CD14-positive monocyte (primary cell): Measurements from ENCODE around the gene MGME1. TPM values are rescaled to one million over a fixed set of nuclear protein-coding genes. Genes with fewer than 3 reads are reported as not detected.

ENCODE experiments used
- DNase-seq, 3 donors: peaks; one replicate each; pipeline ENCODE4 v3.0.0-alpha.2; 2011 to 2022
- H2AFZ ChIP-seq: 2 replicates; pipeline ENCODE4 v1.6.0; 2012; ENCODE audit warnings: mild to moderate bottlenecking, low read depth, low read length, inconsistent platforms; ENCODE audit not compliant: insufficient read depth, poor library complexity, severe bottlenecking
- H3K27ac ChIP-seq, 2 donors: 1 replicate in 1 of 2; 2 replicates in 1 of 2; pipeline ENCODE4 v1.5.1; 2012 to 2013; ENCODE audit warnings: low read length in 2 of 2, control low read depth in 1 of 2, inconsistent platforms in 1 of 2, low read depth in 1 of 2, mild to moderate bottlenecking in 1 of 2
- H3K27me3 ChIP-seq, 2 donors: one replicate each; pipeline versions ENCODE4 v1.6.0 to v1.6.1; 2011 to 2013; ENCODE audit warnings: low read length in 2 of 2; ENCODE audit not compliant: control insufficient read depth in 2 of 2, insufficient read depth in 2 of 2
- H3K36me3 ChIP-seq, 2 donors: replicated peaks in 1 of 2; 1 replicate in 1 of 2; 2 replicates in 1 of 2; pipeline versions ENCODE4 v1.5.1 to v1.6.1; 2012 to 2013; ENCODE audit warnings: low read length in 2 of 2, control low read depth in 1 of 2, inconsistent platforms in 1 of 2, mild to moderate bottlenecking in 1 of 2; ENCODE audit not compliant: insufficient read depth in 2 of 2, control insufficient read depth in 1 of 2
- H3K4me1 ChIP-seq, 2 donors: 1 replicate in 1 of 2; 2 replicates in 1 of 2; pipeline versions ENCODE4 v1.5.1 to v1.6.1; 2012 to 2013; ENCODE audit warnings: low read length in 2 of 2, control low read depth in 1 of 2, inconsistent platforms in 1 of 2, mild to moderate bottlenecking in 1 of 2, moderate library complexity in 1 of 2; ENCODE audit not compliant: insufficient read depth in 2 of 2, control insufficient read depth in 1 of 2
- H3K4me2 ChIP-seq: replicated peaks from 2 replicates; pipeline ENCODE3; 2012; ENCODE audit warnings: low read length, moderate library complexity, mild to moderate bottlenecking; ENCODE audit not compliant: poor library complexity, severe bottlenecking; ENCODE audit errors: extremely low read depth
- H3K4me3 ChIP-seq, 3 experiments: fragments of 200-600 bp in 1 of 3; sonication (generic) in 1 of 3; replicated peaks in 1 of 3; 1 replicate in 2 of 3; 2 replicates in 1 of 3; pipeline ENCODE4 v1.5.1; 2011 to 2013; ENCODE audit warnings: low read length in 3 of 3, mild to moderate bottlenecking in 3 of 3, control low read depth in 2 of 3, low read depth in 2 of 3, inconsistent platforms in 1 of 3, moderate library complexity in 1 of 3
- H3K79me2 ChIP-seq: 2 replicates; pipeline ENCODE4 v1.6.0; 2012; ENCODE audit warnings: mild to moderate bottlenecking, control low read depth, inconsistent platforms, low read length, moderate library complexity; ENCODE audit not compliant: insufficient read depth
- H3K9ac ChIP-seq: 2 replicates; pipeline ENCODE4 v1.6.0; 2017; ENCODE audit warnings: low read length, mild to moderate bottlenecking; ENCODE audit not compliant: insufficient read depth, poor library complexity, severe bottlenecking
- H3K9me3 ChIP-seq, 2 donors: replicated peaks in 1 of 2; 1 replicate in 1 of 2; 2 replicates in 1 of 2; pipeline versions ENCODE4 v1.5.1 to v1.6.1; 2012 to 2013; ENCODE audit warnings: low read length in 2 of 2, control low read depth in 1 of 2; ENCODE audit not compliant: control insufficient read depth in 1 of 2, insufficient read depth in 1 of 2
- H4K20me1 ChIP-seq: 2 replicates; pipeline ENCODE4 v1.6.0; 2012; ENCODE audit warnings: mild to moderate bottlenecking, low read length, control low read depth, moderate library complexity; ENCODE audit not compliant: insufficient read depth
- H3K27ac Mint-ChIP-seq, 7 donors: one replicate each; pipeline ENCODE4 v1.8.0; 2020; ENCODE audit warnings: mild to moderate bottlenecking in 7 of 7, mixed read lengths in 7 of 7, moderate library complexity in 6 of 7, inconsistent platforms in 2 of 7
- H3K27me3 Mint-ChIP-seq, 3 donors: one replicate each; pipeline ENCODE4 v1.8.0; 2021 to 2022; ENCODE audit warnings: low read depth in 3 of 3, mild to moderate bottlenecking in 3 of 3, mixed read lengths in 3 of 3, moderate library complexity in 3 of 3, inconsistent platforms in 1 of 3
- H3K36me3 Mint-ChIP-seq, 2 donors: one replicate each; pipeline ENCODE4 v1.8.0; 2020; ENCODE audit warnings: mixed read lengths in 2 of 2, inconsistent platforms in 1 of 2, mild to moderate bottlenecking in 1 of 2
- H3K4me1 Mint-ChIP-seq: one replicate; pipeline ENCODE4 v1.8.0; 2020; ENCODE audit warnings: mild to moderate bottlenecking, mixed read lengths
- H3K4me3 Mint-ChIP-seq, 2 donors: one replicate each; pipeline ENCODE4 v1.8.0; 2020; ENCODE audit warnings: mild to moderate bottlenecking in 2 of 2, mixed read lengths in 2 of 2, moderate library complexity in 1 of 2
- H3K9me3 Mint-ChIP-seq, 7 donors: one replicate each; pipeline ENCODE4 v1.8.0; 2020 to 2022; ENCODE audit warnings: mixed read lengths in 7 of 7, mild to moderate bottlenecking in 6 of 7, moderate library complexity in 6 of 7, inconsistent platforms in 2 of 7
- WGBS: methylation state at CpG from one replicate; pipeline ENCODE4 v1.1.5; 2013; ENCODE audit warnings: missing lambda C conversion rate; ENCODE audit not compliant: insufficient coverage; 5-methylcytosine and 5-hydroxymethylcytosine counted together
- intact Hi-C, 2 donors: fragments of 100-400 bp; cut with micrococcal nuclease; formaldehyde crosslinking; loops; one replicate each; pipeline versions ENCODE4 v1.15.0 to v1.15.1; 2023
- polyA plus RNA-seq, 3 donors: library from polyadenylated mRNA; depleted of rRNA in 1 of 3; unstranded in 2 of 3; stranded (reverse) in 1 of 3; fragments of 300-500 nt in 2 of 3; fragments of >200 nt in 1 of 3; fragmentation: Illumina TruSeq in 2 of 3; gene quantifications; 1 replicate in 2 of 3; 2 replicates in 1 of 3; pipeline ENCODE4 v1.2.3, GENCODE V29; 2012 to 2021
- TF ChIP-seq, protein P1 (sequence below): fragments of 200-600 bp; IDR thresholded peaks from one replicate; pipeline ENCODE4 v1.8.0; 2022; ENCODE audit warnings: antibody characterized with exemption, mild to moderate bottlenecking

Gene MGME1
- polyA plus RNA-seq, 3 donors, result 2.5 to 20.1 (median 13.4) TPM

DNA sequence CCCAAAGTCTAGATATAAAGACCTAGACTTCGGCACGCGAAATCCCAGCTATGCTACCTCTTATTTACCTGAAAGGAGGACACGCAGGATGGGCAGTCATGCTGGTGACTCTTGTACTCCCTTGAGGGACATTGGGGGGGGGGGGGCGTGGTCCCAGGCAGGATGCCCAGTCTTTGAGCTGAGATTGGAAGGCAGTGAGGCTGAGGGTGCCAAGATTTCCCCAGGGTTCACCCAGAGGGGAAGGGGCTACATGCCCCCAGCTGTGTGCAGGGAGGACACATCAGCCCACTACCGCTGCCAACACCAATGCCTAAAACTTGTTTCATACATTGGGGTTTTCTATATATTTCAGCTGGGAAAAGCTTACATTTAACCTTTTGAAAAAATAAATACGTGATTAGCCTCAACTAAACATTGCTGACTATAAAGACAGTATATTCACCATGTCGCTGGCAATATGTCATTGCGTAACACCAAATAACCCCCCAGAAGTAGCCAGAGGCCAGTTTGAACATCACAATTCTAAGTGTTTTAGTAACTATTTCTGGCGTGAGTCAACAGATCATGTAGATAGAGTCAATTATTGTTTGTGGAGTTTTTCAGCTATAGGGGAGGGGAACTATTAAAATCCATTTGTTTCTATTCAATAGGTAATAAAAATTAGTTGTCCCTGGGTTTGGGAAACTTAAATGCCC, 21.6 kb downstream of the MGME1 start:
- no CpG with 5 or more reads among the region's 10 CpGs for WGBS
- H3K27ac ChIP-seq, result no peak overlapping the region
- no peak overlapping the region for H2AFZ ChIP-seq
- no peak overlapping the region for H3K27ac Mint-ChIP-seq
- peaks cover 28 to 54% of the 10 kb centered on the region in 2 donors for H3K36me3 Mint-ChIP-seq
- H3K4me3 ChIP-seq, result no peak overlapping the region
- no peaks in the 10 kb centered on the region for H3K4me1 ChIP-seq
- no peaks in the 10 kb centered on the region for H3K9me3 ChIP-seq
- no peaks in the 10 kb centered on the region for H3K27me3 ChIP-seq
- DNase-seq, result no peak
- no peak overlapping the region for H3K4me2 ChIP-seq
- no peaks in the 10 kb centered on the region for H3K27me3 Mint-ChIP-seq
- no peak overlapping the region for H3K9ac ChIP-seq
- TF ChIP-seq, protein P1, sequence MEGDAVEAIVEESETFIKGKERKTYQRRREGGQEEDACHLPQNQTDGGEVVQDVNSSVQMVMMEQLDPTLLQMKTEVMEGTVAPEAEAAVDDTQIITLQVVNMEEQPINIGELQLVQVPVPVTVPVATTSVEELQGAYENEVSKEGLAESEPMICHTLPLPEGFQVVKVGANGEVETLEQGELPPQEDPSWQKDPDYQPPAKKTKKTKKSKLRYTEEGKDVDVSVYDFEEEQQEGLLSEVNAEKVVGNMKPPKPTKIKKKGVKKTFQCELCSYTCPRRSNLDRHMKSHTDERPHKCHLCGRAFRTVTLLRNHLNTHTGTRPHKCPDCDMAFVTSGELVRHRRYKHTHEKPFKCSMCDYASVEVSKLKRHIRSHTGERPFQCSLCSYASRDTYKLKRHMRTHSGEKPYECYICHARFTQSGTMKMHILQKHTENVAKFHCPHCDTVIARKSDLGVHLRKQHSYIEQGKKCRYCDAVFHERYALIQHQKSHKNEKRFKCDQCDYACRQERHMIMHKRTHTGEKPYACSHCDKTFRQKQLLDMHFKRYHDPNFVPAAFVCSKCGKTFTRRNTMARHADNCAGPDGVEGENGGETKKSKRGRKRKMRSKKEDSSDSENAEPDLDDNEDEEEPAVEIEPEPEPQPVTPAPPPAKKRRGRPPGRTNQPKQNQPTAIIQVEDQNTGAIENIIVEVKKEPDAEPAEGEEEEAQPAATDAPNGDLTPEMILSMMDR, result no peak
- no peaks in the 10 kb centered on the region for H3K9me3 Mint-ChIP-seq
- no peak overlapping the region for H3K4me3 Mint-ChIP-seq
- H3K36me3 ChIP-seq, result peaks cover 31 to 59% of the 10 kb centered on the region in 2 donors
- no peaks in the 10 kb centered on the region for H4K20me1 ChIP-seq
- intact Hi-C loops, result no loop called here
- peaks cover 21% of the 10 kb centered on the region for H3K79me2 ChIP-seq
- no peaks in the 10 kb centered on the region for H3K4me1 Mint-ChIP-seq

- H3K27ac Mint-ChIP-seq, result no peak overlapping the region
- Histone ChIP-seq H3K36me3 (peaks cover 28 to 41% of the 10 kb centered on the region in 2 donors), H3K27ac (no peak overlapping the region), H3K4me2 (no peak overlapping the region), H3K27me3 (no peaks in the 10 kb centered on the region), H3K4me1 (no peaks in the 10 kb centered on the region), H4K20me1 (no peaks in the 10 kb centered on the region), H3K9ac (no peak overlapping the region), H2AFZ (no peak overlapping the region), H3K9me3 (no peaks in the 10 kb centered on the region), H3K4me3 (no peak overlapping the region), H3K79me2 (peaks cover 9% of the 10 kb centered on the region)
- H3K36me3 Mint-ChIP-seq, result peaks cover 26 to 45% of the 10 kb centered on the region in 2 donors
- TF ChIP-seq, protein P1, result no peak
- H3K4me1 Mint-ChIP-seq, result peaks cover 6% of the 10 kb centered on the region
- DNase-seq, result no peak
- intact Hi-C loops, result no loop called here
- H3K27me3 Mint-ChIP-seq, result no peaks in the 10 kb centered on the region
- no peak overlapping the region for H3K4me3 Mint-ChIP-seq
- whole genome bisulfite sequencing, result 100% methylated on average over 3 of the region's 6 CpGs
- H3K9me3 Mint-ChIP-seq, result no peaks in the 10 kb centered on the region
Observed at GRCh38 chr20:17992224-17992637, 23.4 kb downstream of the MGME1 start.
